G401.6 (cell line): ENCODE data around the gene ZNF892.
"Not testable (repeated sequence)": the region's sequence is repeated elsewhere in the genome, so short reads cannot be mapped to it uniquely, and the experiment has no call there.

Experiments used
- FAIRE-seq: peaks from 2 replicates; lab custom pipeline; 2012; peaks lifted over from hg19 to GRCh38; lab: Jason Lieb, UNC

ZNF892 gene

DNA sequence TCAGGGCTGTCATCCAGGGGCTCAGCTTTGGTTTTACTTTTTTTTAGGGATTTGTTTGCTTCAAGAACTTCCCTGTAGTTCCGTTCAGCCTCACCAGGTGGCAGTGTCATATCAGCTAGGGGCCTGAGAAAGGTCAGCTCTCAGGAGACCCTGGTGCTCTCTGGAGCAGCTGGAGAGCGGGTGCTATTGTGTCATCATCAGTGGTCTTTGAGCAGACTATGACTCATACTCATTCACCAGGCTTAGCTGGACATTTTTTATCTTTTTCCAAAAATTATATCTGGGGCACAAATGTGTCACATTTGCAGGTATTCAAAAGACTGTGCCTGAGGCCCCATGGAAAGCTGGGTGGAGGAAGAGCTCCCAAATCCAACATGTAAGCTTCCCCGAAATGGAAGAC lies 24.4 kb downstream of the ZNF892 start:
- FAIRE-seq, result no peak

DNA sequence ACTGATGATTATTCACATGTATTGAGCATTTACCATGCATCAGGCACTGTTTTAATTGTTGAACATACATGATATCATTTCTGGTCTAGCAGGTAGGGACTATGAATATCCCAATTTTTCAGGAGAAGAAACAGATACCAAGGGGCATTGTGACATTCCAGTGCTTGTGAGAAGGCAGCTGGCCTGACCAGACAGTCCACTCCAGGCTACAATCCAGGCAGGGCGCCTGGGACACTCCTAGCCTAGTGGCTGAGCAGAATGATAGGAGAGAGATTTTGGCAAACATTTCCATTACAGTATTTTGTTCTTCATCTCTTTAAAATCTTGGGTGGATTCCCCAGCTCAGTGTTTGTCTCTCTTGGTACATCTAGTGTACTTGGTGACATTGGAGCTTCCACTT lies 24.9 kb downstream of the ZNF892 start:
- FAIRE-seq, result no peak

DNA sequence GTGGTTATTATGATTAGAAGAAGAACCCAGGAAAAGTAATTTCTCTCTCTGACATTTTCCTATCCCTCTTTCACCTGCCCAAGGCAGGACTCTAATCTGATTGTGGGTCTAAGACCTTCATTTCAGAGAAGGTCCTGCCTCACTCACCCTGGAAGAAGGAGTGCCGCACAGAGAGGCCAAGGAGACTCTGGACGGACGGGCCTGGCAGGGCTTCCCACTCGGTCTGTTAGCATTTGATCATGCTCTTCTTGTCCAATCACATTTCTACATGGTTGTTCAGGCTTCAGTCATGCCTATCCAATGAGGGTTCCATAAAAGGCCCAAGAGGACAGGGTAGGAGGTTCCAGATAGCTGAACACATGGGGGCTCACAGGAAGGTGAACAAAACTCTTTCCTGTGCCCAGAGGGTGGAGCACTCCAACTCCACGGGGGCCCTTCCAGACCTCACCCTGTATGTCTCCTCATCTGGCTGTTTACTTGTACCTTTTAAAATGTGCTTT lies 27.0 kb downstream of the ZNF892 start:
- no peak for FAIRE-seq

DNA sequence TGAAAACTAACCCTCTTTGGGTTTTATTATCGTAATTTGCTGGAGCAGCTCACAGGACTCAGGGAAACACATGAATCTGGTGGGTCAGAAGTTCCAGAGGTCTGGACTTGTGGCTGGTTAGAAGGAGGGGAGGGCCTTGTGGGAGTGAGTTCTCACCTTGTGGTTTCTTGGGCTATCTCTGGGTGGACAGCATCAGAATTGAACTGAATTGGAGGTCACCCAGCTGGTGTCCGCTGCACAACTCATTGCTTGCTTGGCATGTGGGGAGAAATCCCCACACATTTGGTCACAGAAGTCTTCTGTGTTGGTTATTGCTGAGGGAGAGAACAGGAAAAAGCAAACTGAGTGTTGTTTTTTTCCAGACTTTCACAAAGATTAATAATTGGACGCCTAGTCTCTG lies 27.5 kb downstream of the ZNF892 start:
- FAIRE-seq, result no peak

DNA sequence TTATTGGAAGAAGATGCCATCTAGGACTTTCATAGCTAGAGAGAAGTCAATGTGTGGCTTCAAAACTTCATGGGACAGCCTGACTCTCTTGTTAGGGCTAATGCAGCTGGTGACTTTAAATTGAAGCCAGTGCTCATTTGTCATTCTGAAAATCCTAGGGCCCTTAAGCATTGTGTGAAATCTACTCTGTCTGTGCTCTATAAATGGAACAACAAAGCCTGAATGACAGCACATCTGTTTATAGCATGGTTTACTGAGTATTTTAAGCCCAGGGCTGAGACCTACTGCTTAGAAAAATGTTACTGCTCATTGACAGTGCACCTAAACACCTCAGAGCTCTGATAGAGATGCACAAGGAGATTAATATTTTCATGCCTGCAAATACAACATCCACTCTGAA lies 30.8 kb downstream of the ZNF892 start:
- FAIRE-seq, result no peak

- no peak for FAIRE-seq
These were observed 32.8 kb downstream of the ZNF892 start for GRCh38 chr2:95240091-95240490.

DNA sequence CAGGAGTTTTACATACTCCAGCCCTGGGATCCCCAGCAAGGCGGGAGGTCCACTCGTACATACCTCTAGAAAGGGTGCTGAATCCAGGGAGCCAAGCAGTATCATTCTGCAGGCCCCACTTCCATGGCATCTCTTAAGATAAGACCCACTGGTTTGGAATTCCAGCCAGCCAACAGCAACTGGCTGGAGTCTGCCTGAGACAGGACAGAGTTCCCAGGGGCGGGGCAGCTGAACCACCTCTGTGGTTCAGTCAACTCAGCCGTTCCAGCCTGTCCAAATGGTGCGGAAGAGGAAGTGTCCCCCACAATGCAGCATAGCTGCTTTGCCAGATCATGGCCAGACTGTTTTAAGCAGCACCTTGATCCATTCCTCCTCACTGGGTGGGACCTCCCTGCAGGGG lies 33.2 kb downstream of the ZNF892 start:
- no peak for FAIRE-seq

- FAIRE-seq, result not testable (repeated sequence)
These were observed 34.8 kb downstream of the ZNF892 start for GRCh38 chr2:95242084-95242483.
